Measurements from ENCODE around the gene KCNH1. TPM values are rescaled to one million over a fixed set of nuclear protein-coding genes. Genes with fewer than 3 reads are reported as not detected.

Gene KCNH1
- total RNA-seq, 4 donors from 2014 or later: 0.29 to 0.67 (median 0.38) TPM

- no peaks in the 10 kb centered on the region for H3K36me3 ChIP-seq
- H3K4me3 ChIP-seq: no peak overlapping the region
- TF ChIP-seq POLR2A (IDR thresholded peaks at IDR 0.05) (no peak), CTCF (IDR thresholded peaks at IDR 0.05 in 4 of 5, conservative IDR thresholded peaks at IDR 0.05 in 1 of 5) (no peak)
- H3K4me1 ChIP-seq: no peaks in the 10 kb centered on the region
- intact Hi-C loops (cut with DNase I; ENCODE audit: low total_unique reads) (no loop called here), in situ Hi-C loops (cut with MboI; ENCODE audit: low sequenced_read_pairs in 4 of 4) (no loop called here)
- H3K27ac ChIP-seq: no peak overlapping the region
- no peaks in the 10 kb centered on the region for H3K27me3 ChIP-seq
- no peak for ATAC-seq
- no peaks in the 10 kb centered on the region for H3K9me3 ChIP-seq
- DNase-seq: no peak
Observed at GRCh38 chr1:210631399-210631798, 502.5 kb downstream of the KCNH1 start.

GRCh38 chr1:210629276-210629675 is 504.7 kb downstream of the KCNH1 start:
- in situ Hi-C loops (cut with MboI; ENCODE audit: low sequenced_read_pairs in 4 of 4): no loop called here
- no peak for ATAC-seq
- no peaks in the 10 kb centered on the region for H3K36me3 ChIP-seq
- no peaks in the 10 kb centered on the region for H3K4me1 ChIP-seq
- H3K4me3 ChIP-seq: no peak overlapping the region
- TF ChIP-seq CTCF (IDR thresholded peaks at IDR 0.05 in 4 of 5, conservative IDR thresholded peaks at IDR 0.05 in 1 of 5) (no peak), POLR2A (IDR thresholded peaks at IDR 0.05) (no peak)
- DNase-seq: no peak
- intact Hi-C loops (cut with DNase I; ENCODE audit: low total_unique reads): no loop called here
- H3K27me3 ChIP-seq: no peaks in the 10 kb centered on the region
- H3K27ac ChIP-seq: no peak overlapping the region
- no peaks in the 10 kb centered on the region for H3K9me3 ChIP-seq

DNA sequence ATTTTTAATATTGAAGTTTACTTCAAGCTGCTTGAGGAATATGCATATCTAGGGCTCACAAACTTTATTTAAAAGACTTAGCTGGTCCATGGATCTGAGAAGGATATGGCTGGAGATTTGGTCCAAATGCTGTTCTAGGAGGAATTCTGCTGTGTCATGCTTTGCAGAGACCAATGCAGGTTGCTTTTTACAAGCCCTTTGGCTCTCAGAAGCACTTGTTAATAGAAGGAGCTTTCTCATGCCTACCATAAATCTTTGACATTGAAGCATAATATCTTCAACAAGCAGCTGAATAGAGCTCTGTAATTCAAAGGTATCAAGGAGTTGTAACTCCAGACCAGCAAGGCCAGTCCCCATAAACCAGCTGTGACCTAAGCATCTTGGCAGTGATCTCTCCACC is 506.2 kb downstream of the KCNH1 start:
- no peaks in the 10 kb centered on the region for H3K4me1 ChIP-seq

More for the DNA sequence above, 506.2 kb downstream of the KCNH1 start:
- no peaks in the 10 kb centered on the region for H3K9me3 ChIP-seq
- TF ChIP-seq CTCF (IDR thresholded peaks at IDR 0.05 in 4 of 5, conservative IDR thresholded peaks at IDR 0.05 in 1 of 5) (no peak), POLR2A (IDR thresholded peaks at IDR 0.05) (no peak)
- no peaks in the 10 kb centered on the region for H3K27me3 ChIP-seq
- no peak overlapping the region for H3K27ac ChIP-seq
- ATAC-seq (no peak), DNase-seq (no peak)
- H3K4me3 ChIP-seq: no peak overlapping the region
- in situ Hi-C loops (cut with MboI; ENCODE audit: low sequenced_read_pairs in 4 of 4): no loop called here
- intact Hi-C loops (cut with DNase I; ENCODE audit: low total_unique reads): no loop called here
- H3K36me3 ChIP-seq: no peaks in the 10 kb centered on the region

Other genes starting within 250 kb of the KCNH1 start
- 10 to 100 TPM; 41.3 to 72.9 (median 61.3) TPM for gene RCOR3, start 125.2 kb upstream of the KCNH1 start, total RNA-seq
- gene TRAF5, start 192.7 kb upstream of the KCNH1 start, total RNA-seq: under 1 TPM; 0.29 to 0.84 (median 0.60) TPM